ENCODE results near the gene SKI. TPM values are rescaled to one million over a fixed set of nuclear protein-coding genes. Genes with fewer than 3 reads are reported as not detected.
A peak's percentile ranks its signal among the peaks of the same experiment; 100 is the strongest.

The SKI gene
- total RNA-seq, 3 donors from 2014 or later = 26.8 to 86.6 (median 29.0) TPM

- no peak for TF ChIP-seq CTCF (IDR thresholded peaks at IDR 0.05)
- no peak for ATAC-seq
- Histone ChIP-seq H3K4me1 (ENCODE audit: low read depth) (no peaks in the 10 kb centered on the region), H3K36me3 (ENCODE audit: low read depth) (no peaks in the 10 kb centered on the region), H3K4me3 (no peak overlapping the region), H3K9me3 (no peaks in the 10 kb centered on the region)
- intact Hi-C loops (cut with DNase I, micrococcal nuclease) = no loop called here
- peak in 1 of 3 donors; percentile 41 for DNase-seq
Measured at GRCh38 chr1:2339206-2340085, 111.3 kb downstream of the SKI start.

- no peaks in the 10 kb centered on the region for H3K9me3 ChIP-seq
- H3K4me1 ChIP-seq (ENCODE audit: low read depth) = no peaks in the 10 kb centered on the region
- ATAC-seq (no peak), DNase-seq (peak in 1 of 3 donors; percentile 31)
- H3K4me3 ChIP-seq = no peak overlapping the region
- H3K36me3 ChIP-seq (ENCODE audit: low read depth) = no peaks in the 10 kb centered on the region
- TF ChIP-seq CTCF (IDR thresholded peaks at IDR 0.05) = no peak
- intact Hi-C loops (cut with DNase I, micrococcal nuclease) = no loop called here
Measured at GRCh38 chr1:2340086-2340917, 112.2 kb downstream of the SKI start.

GRCh38 chr1:2340918-2341254 lies 112.8 kb downstream of the SKI start:
- no peaks in the 10 kb centered on the region for H3K36me3 ChIP-seq (ENCODE audit: low read depth)
- ATAC-seq (no peak), DNase-seq (no peak)
- no peak overlapping the region for H3K4me3 ChIP-seq
- no peaks in the 10 kb centered on the region for H3K4me1 ChIP-seq (ENCODE audit: low read depth)
- no peaks in the 10 kb centered on the region for H3K9me3 ChIP-seq
- TF ChIP-seq CTCF (IDR thresholded peaks at IDR 0.05) = no peak
- intact Hi-C loops (cut with DNase I, micrococcal nuclease) = no loop called here

GRCh38 chr1:2341706-2342383 lies 113.7 kb downstream of the SKI start:
- peak in 2 of 3 donors; percentile 12 to 21 for DNase-seq
- intact Hi-C loops (cut with DNase I, micrococcal nuclease) = no loop called here
- H3K4me3 ChIP-seq = no peak overlapping the region
- TF ChIP-seq CTCF (IDR thresholded peaks at IDR 0.05) = no peak
- H3K4me1 ChIP-seq (ENCODE audit: low read depth) = no peaks in the 10 kb centered on the region
- no peaks in the 10 kb centered on the region for H3K9me3 ChIP-seq
- H3K36me3 ChIP-seq (ENCODE audit: low read depth) = no peaks in the 10 kb centered on the region
- ATAC-seq = no peak

- intact Hi-C loops (cut with DNase I, micrococcal nuclease) = no loop called here
- no peak for TF ChIP-seq CTCF (IDR thresholded peaks at IDR 0.05)
- no peaks in the 10 kb centered on the region for H3K4me1 ChIP-seq (ENCODE audit: low read depth)
- H3K9me3 ChIP-seq = no peaks in the 10 kb centered on the region
- DNase-seq = peak in 2 of 3 donors; percentile 7 to 35
- no peaks in the 10 kb centered on the region for H3K36me3 ChIP-seq (ENCODE audit: low read depth)
- H3K4me3 ChIP-seq = no peak overlapping the region
- no peak for ATAC-seq
Measured at GRCh38 chr1:2342384-2343022, 114.4 kb downstream of the SKI start.

All from mucosa of descending colon (tissue), 3 donors.